OCI-LY3 (cell line): ENCODE results near the gene SERF2.
"Not testable (repeated sequence)": the region's sequence is repeated elsewhere in the genome, so short reads cannot be mapped to it uniquely, and the experiment has no call there.

ENCODE experiments used
- H2AFZ ChIP-seq: fragments of 200-600, 300-600 bp; shearing (Covaris generic); 2 replicates; pipeline ENCODE4 v1.6.0; 2014; ENCODE audit warnings: antibody characterized with exemption, low read depth, low read length
- H3K27ac ChIP-seq: fragments of 200-600, 300-600 bp; sonication (generic); 2 replicates; pipeline ENCODE4 v1.5.1; 2014; ENCODE audit warnings: mild to moderate bottlenecking, low read length, moderate library complexity, mixed read lengths
- H3K27me3 ChIP-seq: fragments of 200-600, 300-600 bp; sonication (generic); 2 replicates; pipeline ENCODE4 v1.6.1; 2014; ENCODE audit warnings: low read depth, low read length, mixed read lengths
- H3K36me3 ChIP-seq: fragments of 200-600, 300-600 bp; sonication (generic); replicated peaks from 2 replicates; pipeline ENCODE3; 2014; ENCODE audit warnings: low read depth, low read length, mixed read lengths
- H3K4me1 ChIP-seq: fragments of 300-600, 200-600 bp; sonication (generic); 2 replicates; pipeline ENCODE4 v1.6.1; 2014; ENCODE audit warnings: low read length, mixed read lengths
- H3K4me2 ChIP-seq: fragments of 200-600, 300-600 bp; sonication (generic); 2 replicates; pipeline ENCODE4 v1.6.1; 2014; ENCODE audit warnings: low read length, mixed read lengths
- H3K4me3 ChIP-seq: fragments of 300-600, 200-600 bp; sonication (generic); 2 replicates; pipeline ENCODE4 v1.5.1; 2014; ENCODE audit warnings: antibody characterized with exemption, mild to moderate bottlenecking, low read length, moderate library complexity
- H3K79me2 ChIP-seq: fragments of 300-600, 200-600 bp; shearing (Covaris generic); 2 replicates; pipeline ENCODE4 v1.6.1; 2014; ENCODE audit warnings: mild to moderate bottlenecking, low read length, mixed read lengths
- H3K9ac ChIP-seq: fragments of 300-600, 200-600 bp; shearing (Covaris generic); 2 replicates; pipeline ENCODE4 v1.6.0; 2014; ENCODE audit warnings: mild to moderate bottlenecking, low read length, moderate library complexity
- H3K9me3 ChIP-seq: fragments of 200-600, 300-600 bp; shearing (Covaris generic); 2 replicates; pipeline ENCODE4 v1.6.1; 2014; ENCODE audit warnings: low read length, mixed read lengths; ENCODE audit not compliant: insufficient read depth
- H4K20me1 ChIP-seq: fragments of 200-600, 300-600 bp; sonication (generic); 2 replicates; pipeline ENCODE4 v1.6.1; 2016; ENCODE audit warnings: low read length, mixed read lengths; ENCODE audit not compliant: insufficient read depth
- EZH2phosphoT487 ChIP-seq: fragments of 200-600 bp; shearing (Covaris generic); IDR thresholded peaks from 2 replicates; pipeline ENCODE4 v1.6.1; 2018; ENCODE audit warnings: antibody characterized with exemption, mixed run types, low read depth
- TF ChIP-seq, protein P1 (sequence below): fragments of 200-600, 300-600 bp; sonication (generic); IDR thresholded peaks from 2 replicates; pipeline ENCODE4 v1.5.1; 2014; ENCODE audit warnings: antibody characterized with exemption, low read length, low read depth

SERF2 gene

DNA sequence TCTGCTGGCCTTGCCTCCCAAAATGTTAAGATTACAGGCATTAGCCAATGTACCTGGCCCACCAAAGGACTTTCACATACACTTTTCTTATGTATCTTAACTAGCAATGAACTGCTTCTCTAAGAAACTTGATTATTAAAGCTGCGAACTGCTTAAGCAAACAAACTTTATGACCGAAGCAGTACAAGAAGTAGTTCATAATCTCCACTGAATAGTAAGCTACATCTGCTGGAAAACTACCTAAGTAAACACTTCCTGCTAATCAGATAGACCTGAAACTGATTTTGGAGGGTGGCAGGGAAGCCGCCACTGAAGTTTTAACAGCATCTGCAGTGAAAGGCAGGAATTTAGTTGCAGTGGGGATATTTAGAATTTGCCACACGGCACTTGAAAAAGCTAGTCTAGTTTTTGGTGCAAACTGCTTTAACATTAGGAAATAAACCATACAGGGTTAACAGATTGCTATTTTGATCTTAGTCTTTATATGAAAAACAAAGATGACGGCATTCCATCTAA, 16.4 kb downstream of the SERF2 start:
- Histone ChIP-seq H3K27ac (peak overlapping the region; percentile 94), H3K9me3 (no peaks in the 10 kb centered on the region), H2AFZ (no peak overlapping the region), H3K9ac (peak overlapping the region; percentile 48), H3K79me2 (0 out of 2 replicates have a peak, but pooled peaks cover 5% of the 10 kb centered on the region), H3K36me3 (peaks cover 73% of the 10 kb centered on the region), H3K27me3 (no peaks in the 10 kb centered on the region), H3K4me2 (peak overlapping the region; percentile 73), H3K4me1 (peaks cover 30% of the 10 kb centered on the region), H4K20me1 (no peaks in the 10 kb centered on the region), H3K4me3 (peak overlapping the region; percentile 47)
- TF ChIP-seq, protein P1, sequence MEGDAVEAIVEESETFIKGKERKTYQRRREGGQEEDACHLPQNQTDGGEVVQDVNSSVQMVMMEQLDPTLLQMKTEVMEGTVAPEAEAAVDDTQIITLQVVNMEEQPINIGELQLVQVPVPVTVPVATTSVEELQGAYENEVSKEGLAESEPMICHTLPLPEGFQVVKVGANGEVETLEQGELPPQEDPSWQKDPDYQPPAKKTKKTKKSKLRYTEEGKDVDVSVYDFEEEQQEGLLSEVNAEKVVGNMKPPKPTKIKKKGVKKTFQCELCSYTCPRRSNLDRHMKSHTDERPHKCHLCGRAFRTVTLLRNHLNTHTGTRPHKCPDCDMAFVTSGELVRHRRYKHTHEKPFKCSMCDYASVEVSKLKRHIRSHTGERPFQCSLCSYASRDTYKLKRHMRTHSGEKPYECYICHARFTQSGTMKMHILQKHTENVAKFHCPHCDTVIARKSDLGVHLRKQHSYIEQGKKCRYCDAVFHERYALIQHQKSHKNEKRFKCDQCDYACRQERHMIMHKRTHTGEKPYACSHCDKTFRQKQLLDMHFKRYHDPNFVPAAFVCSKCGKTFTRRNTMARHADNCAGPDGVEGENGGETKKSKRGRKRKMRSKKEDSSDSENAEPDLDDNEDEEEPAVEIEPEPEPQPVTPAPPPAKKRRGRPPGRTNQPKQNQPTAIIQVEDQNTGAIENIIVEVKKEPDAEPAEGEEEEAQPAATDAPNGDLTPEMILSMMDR, result no peak
- TF ChIP-seq EZH2phosphoT487, result no peak

DNA sequence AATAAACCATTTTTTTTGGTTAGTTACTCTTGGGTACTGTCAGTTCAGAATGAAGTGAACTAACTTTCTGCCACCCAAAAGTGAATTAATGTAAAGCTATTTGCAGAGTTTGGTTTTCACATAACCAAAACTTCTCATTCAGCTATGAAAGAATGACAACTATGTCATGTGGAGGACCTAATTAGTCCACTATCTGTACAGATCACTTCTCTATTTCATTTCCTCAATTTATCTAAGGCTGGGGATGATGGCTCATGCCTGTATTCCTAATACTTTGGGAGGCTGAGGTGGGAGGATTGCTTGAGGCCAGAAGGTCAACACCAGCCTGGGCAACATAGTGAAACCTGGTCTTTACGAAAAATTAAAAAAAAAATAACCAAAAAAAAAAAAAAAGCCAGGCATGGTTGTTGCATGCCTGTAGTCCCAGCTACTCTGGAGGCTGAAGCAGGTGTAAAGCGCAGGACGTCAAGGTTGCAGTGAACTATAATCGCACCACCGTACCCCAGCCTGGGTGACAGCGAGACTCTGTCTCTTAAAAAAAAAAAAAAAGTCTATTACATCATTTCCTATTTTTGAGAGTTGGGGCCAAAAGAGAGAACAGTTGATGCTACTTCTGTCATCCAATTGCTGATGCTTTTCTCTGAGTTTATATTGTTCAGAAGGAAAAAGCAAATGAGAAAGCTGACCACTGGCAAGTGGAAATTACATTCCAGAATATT, 17.0 kb downstream of the SERF2 start:
- H3K9me3 ChIP-seq, result no peaks in the 10 kb centered on the region
- peak overlapping the region; percentile 73 for H3K4me2 ChIP-seq
- 0 out of 2 replicates have a peak, but pooled peaks cover 5% of the 10 kb centered on the region for H3K79me2 ChIP-seq
- no peak overlapping the region for H2AFZ ChIP-seq
- H3K9ac ChIP-seq, result peak overlapping the region; percentile 55
- TF ChIP-seq EZH2phosphoT487, result no peak
- TF ChIP-seq, protein P1, result no peak
- H3K4me3 ChIP-seq, result peak overlapping the region; percentile 47
- peaks cover 71% of the 10 kb centered on the region for H3K36me3 ChIP-seq
- peak overlapping the region; percentile 94 for H3K27ac ChIP-seq
- no peaks in the 10 kb centered on the region for H3K27me3 ChIP-seq
- H3K4me1 ChIP-seq, result peaks cover 30% of the 10 kb centered on the region
- no peaks in the 10 kb centered on the region for H4K20me1 ChIP-seq

DNA sequence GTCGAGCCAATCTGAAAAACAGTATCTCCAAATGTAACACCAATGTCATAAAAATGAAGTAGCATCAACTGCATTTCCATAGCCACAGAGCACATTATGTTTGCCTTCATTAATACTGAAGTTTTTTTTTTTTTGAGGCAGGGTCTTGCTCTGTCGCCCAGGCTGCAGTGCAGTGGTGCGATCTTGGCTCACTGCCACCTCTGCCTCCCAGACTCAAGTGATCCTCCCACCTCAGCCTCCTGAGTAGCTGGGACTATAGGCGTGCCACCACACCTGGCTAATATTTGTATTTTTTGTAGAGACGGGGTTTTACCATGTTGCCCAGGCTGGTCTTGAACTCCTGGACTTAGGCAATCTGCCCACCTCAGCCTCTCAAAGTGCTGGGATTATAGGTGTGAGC, 22.9 kb downstream of the SERF2 start:
- H2AFZ ChIP-seq, H3K4me3 ChIP-seq, H3K9ac ChIP-seq, H4K20me1 ChIP-seq, H3K9me3 ChIP-seq, H3K4me2 ChIP-seq, H3K27me3 ChIP-seq, H3K4me1 ChIP-seq, H3K27ac ChIP-seq: not testable (repeated sequence)
- H3K79me2 ChIP-seq, result peaks cover 34% of the 10 kb centered on the region
- peaks cover 56% of the 10 kb centered on the region for H3K36me3 ChIP-seq

DNA sequence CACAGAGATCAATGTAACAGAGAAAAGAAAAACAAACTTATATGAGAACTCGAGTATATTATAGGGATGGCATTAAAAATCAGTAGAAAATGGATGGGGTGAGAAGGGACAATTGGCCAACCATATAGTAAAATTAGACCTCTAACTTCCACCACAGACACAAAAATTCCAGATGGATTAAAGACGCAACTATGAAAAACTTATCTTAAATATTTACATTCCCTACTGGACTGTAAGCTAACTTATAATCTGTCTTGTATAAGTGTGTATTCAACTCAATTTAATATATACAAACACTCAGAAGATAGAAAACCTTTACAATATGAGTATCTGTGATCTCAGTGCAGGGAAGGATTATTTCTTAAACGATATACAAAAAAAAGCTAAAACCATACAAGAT, 29.4 kb downstream of the SERF2 start:
- no peak overlapping the region for H3K27ac ChIP-seq
- H3K4me3 ChIP-seq, result no peak overlapping the region
- H4K20me1 ChIP-seq, result no peaks in the 10 kb centered on the region; the same call in 1 of the 2 replicates
- no peak for TF ChIP-seq EZH2phosphoT487
- TF ChIP-seq, protein P1, result no peak
- no peak overlapping the region for H2AFZ ChIP-seq
- no peak overlapping the region for H3K4me2 ChIP-seq
- no peaks in the 10 kb centered on the region; the same call in 1 of the 2 replicates for H3K9me3 ChIP-seq
- H3K36me3 ChIP-seq, result peaks cover 23% of the 10 kb centered on the region
- peaks cover 22% of the 10 kb centered on the region for H3K4me1 ChIP-seq
- no peak overlapping the region for H3K9ac ChIP-seq
- H3K79me2 ChIP-seq, result peaks cover 82% of the 10 kb centered on the region
- no peaks in the 10 kb centered on the region for H3K27me3 ChIP-seq
